MCF 10A (cell line): ENCODE measurements around the gene KMT2D. TPM values are rescaled to one million over a fixed set of nuclear protein-coding genes. Genes with fewer than 3 reads are reported as not detected.

Source experiments
- BruUV-seq: library from RNA; stranded (reverse); fragments of 400-500 nt; replicated peaks from 2 replicates; lab custom pipeline; 2021; lab: Mats Ljungman, UMichigan
- CTCF ChIA-PET: fragments of 300-600 bp; sonication (Branson Sonifier 250); formaldehyde crosslinking; extraction: SDS; loops from one replicate; lab custom pipeline; 2021; ENCODE audit warnings: antibody characterized with exemption, inconsistent platforms; lab: Yijun Ruan, JAX
- POLR2A ChIA-PET: fragments of 300-600, 350-650 bp; sonication (Branson Sonifier 250); formaldehyde crosslinking; extraction: SDS; loops from one replicate; lab custom pipeline; 2020; ENCODE audit warnings: antibody characterized with exemption, inconsistent platforms; lab: Yijun Ruan, JAX
- DNase-seq: peaks from one replicate; pipeline ENCODE4 v3.0.0-alpha.2; 2018; ENCODE audit not compliant: unreplicated experiment
- H3K27ac Mint-ChIP-seq: one replicate; pipeline ENCODE4 v1.8.0; 2022; ENCODE audit warnings: mild to moderate bottlenecking, low read depth, mixed read lengths; ENCODE audit not compliant: unreplicated experiment
- H3K27me3 Mint-ChIP-seq: one replicate; pipeline ENCODE4 v1.8.0; 2022; ENCODE audit warnings: mixed read lengths; ENCODE audit not compliant: insufficient read depth, unreplicated experiment
- H3K36me3 Mint-ChIP-seq: one replicate; pipeline ENCODE4 v1.8.0; 2022; ENCODE audit warnings: mild to moderate bottlenecking, moderate library complexity, mixed read lengths; ENCODE audit not compliant: insufficient read depth, unreplicated experiment
- H3K4me1 Mint-ChIP-seq: one replicate; pipeline ENCODE4 v1.8.0; 2022; ENCODE audit warnings: mixed read lengths; ENCODE audit not compliant: insufficient read depth, unreplicated experiment
- H3K4me3 Mint-ChIP-seq: one replicate; pipeline ENCODE4 v1.8.0; 2022; ENCODE audit warnings: mild to moderate bottlenecking, moderate library complexity, mixed read lengths; ENCODE audit not compliant: unreplicated experiment
- H3K9me3 Mint-ChIP-seq: one replicate; pipeline ENCODE4 v1.8.0; 2022; ENCODE audit warnings: mixed read lengths; ENCODE audit not compliant: unreplicated experiment
- CTCF ChIP-seq: fragments of 200-600 bp; IDR thresholded peaks from one replicate; pipeline ENCODE4 v1.8.0; 2022; ENCODE audit warnings: antibody characterized with exemption, mild to moderate bottlenecking; ENCODE audit not compliant: unreplicated experiment
- intact Hi-C: fragments of 100-400 bp; cut with micrococcal nuclease; formaldehyde crosslinking; loops from 2 replicates; pipeline ENCODE4 v1.14.1; 2022
- total RNA-seq: library from RNA; stranded (reverse); gene quantifications from 2 replicates; pipeline ENCODE4 v1.2.3, GENCODE V29; 2022

The KMT2D gene
- total RNA-seq, 1 experiment from 2014 or later = 76.9 TPM

- H3K27ac Mint-ChIP-seq = no peak overlapping the region
- BruUV-seq = no TSS peak
- DNase-seq = no peak
- no peaks in the 10 kb centered on the region for H3K27me3 Mint-ChIP-seq
- TF ChIP-seq CTCF = no peak
- H3K4me1 Mint-ChIP-seq = peaks cover 11% of the 10 kb centered on the region
- no peak overlapping the region for H3K4me3 Mint-ChIP-seq
- peaks cover 60% of the 10 kb centered on the region for H3K36me3 Mint-ChIP-seq
- no peaks in the 10 kb centered on the region for H3K9me3 Mint-ChIP-seq
- ChIA-PET POLR2A (interaction anchor here (1.4 to 1.7 kb wide), 2 partner anchors 11 to 161 kb away, joined by 3 to 4 read pairs; partner anchors contain the start of gene DDX23), CTCF (interaction anchor here (0.7 to 1.8 kb wide), 6 partner anchors 13 to 199 kb away, joined by 3 to 6 read pairs (median 4); no protein-coding TSS in a partner anchor)
- intact Hi-C loops = no loop called here
Observed at GRCh38 chr12:49013428-49013827, 47.2 kb downstream of the KMT2D start.

GRCh38 chr12:49012739-49013138 is 47.9 kb downstream of the KMT2D start:
- intact Hi-C loops = no loop called here
- BruUV-seq = no TSS peak
- no peak overlapping the region for H3K4me3 Mint-ChIP-seq
- POLR2A ChIA-PET = interaction anchor here (0.6 to 1.7 kb wide), 2 partner anchors 9 to 161 kb away, joined by 3 read pairs; partner anchors contain the start of gene DDX23
- no peak for DNase-seq
- no peak overlapping the region for H3K27ac Mint-ChIP-seq
- peaks cover 67% of the 10 kb centered on the region for H3K36me3 Mint-ChIP-seq
- H3K4me1 Mint-ChIP-seq = peaks cover 11% of the 10 kb centered on the region
- H3K27me3 Mint-ChIP-seq = no peaks in the 10 kb centered on the region
- H3K9me3 Mint-ChIP-seq = no peaks in the 10 kb centered on the region
- CTCF ChIA-PET = interaction anchor here (0.7 to 1.8 kb wide), 6 partner anchors 16 to 199 kb away, joined by 3 to 6 read pairs (median 3); no protein-coding TSS in a partner anchor
- no peak for TF ChIP-seq CTCF

Other genes with a start within 250 kb of the KMT2D start
- 6.9 and 7.0 TPM in 2 replicates for gene CACNB3, start 242.3 kb downstream of the KMT2D start, total RNA-seq
- gene DDX23, start 208.6 kb downstream of the KMT2D start, total RNA-seq = 67.8 and 88.4 TPM in 2 replicates
- gene RND1, start 194.9 kb downstream of the KMT2D start, total RNA-seq = 1.0 and 1.2 TPM in 2 replicates
- 11.0 and 13.1 TPM in 2 replicates for gene FKBP11, start 135.3 kb downstream of the KMT2D start, total RNA-seq
- 117 and 129 TPM in 2 replicates for gene ARF3, start 103.3 kb downstream of the KMT2D start, total RNA-seq
- 1.1 TPM in 1 of 2 replicates, not detected in the other for gene WNT10B, start 89.1 kb downstream of the KMT2D start, total RNA-seq
- gene WNT1, start 82.5 kb downstream of the KMT2D start, total RNA-seq = not detected in 2 replicates
- 0.28 and 0.47 TPM in 2 replicates for gene DDN, start 61.4 kb downstream of the KMT2D start, total RNA-seq
- 80.3 and 84.6 TPM in 2 replicates for gene PRKAG1, start 42.0 kb downstream of the KMT2D start, total RNA-seq
- 0.35 and 0.93 TPM in 2 replicates for gene RHEBL1, start 9.2 kb upstream of the KMT2D start, total RNA-seq
- not detected in 2 replicates for gene DHH, start 34.0 kb upstream of the KMT2D start, total RNA-seq
- 27.8 and 35.7 TPM in 2 replicates for gene LMBR1L, start 50.1 kb upstream of the KMT2D start, total RNA-seq
- 282 and 369 TPM in 2 replicates for gene TUBA1B, start 70.6 kb upstream of the KMT2D start, total RNA-seq
- gene TUBA1A, start 128.3 kb upstream of the KMT2D start, total RNA-seq = 9.8 and 10.4 TPM in 2 replicates
- gene TUBA1C, start 204.3 kb upstream of the KMT2D start, total RNA-seq = 253 and 303 TPM in 2 replicates
- gene PRPH, start 234.4 kb upstream of the KMT2D start, total RNA-seq = 1.4 and 2.7 TPM in 2 replicates